ENCODE measurements around the gene GLB1L. TPM values are rescaled to one million over a fixed set of nuclear protein-coding genes. Genes with fewer than 3 reads are reported as not detected.
"Not testable (repeated sequence)": the region's sequence is repeated elsewhere in the genome, so short reads cannot be mapped to it uniquely, and the experiment has no call there.

GLB1L gene
- total RNA-seq, 1 donor from 2014 or later, result 8.8 TPM

- H3K27me3 Mint-ChIP-seq (ENCODE audit: unreplicated experiment), result no peaks in the 10 kb centered on the region
- no peak for DNase-seq (ENCODE audit: extremely low spot score, unreplicated experiment)
- peaks cover 29% of the 10 kb centered on the region for H3K4me1 Mint-ChIP-seq (ENCODE audit: unreplicated experiment)
- H3K27ac Mint-ChIP-seq (ENCODE audit: unreplicated experiment), result no peak overlapping the region
- no peaks in the 10 kb centered on the region for H3K9me3 Mint-ChIP-seq (ENCODE audit: unreplicated experiment)
- no peak for TF ChIP-seq CTCF (IDR thresholded peaks at IDR 0.05)
- H3K4me3 Mint-ChIP-seq (ENCODE audit: unreplicated experiment), result no peak overlapping the region
- H3K36me3 Mint-ChIP-seq (ENCODE audit: unreplicated experiment), result peaks cover 6% of the 10 kb centered on the region
Measured at GRCh38 chr2:219287580-219288265, 42.5 kb upstream of the GLB1L start.

GRCh38 chr2:219287116-219287440 is 41.8 kb upstream of the GLB1L start:
- H3K4me3 Mint-ChIP-seq (ENCODE audit: unreplicated experiment); DNase-seq (ENCODE audit: extremely low spot score, unreplicated experiment); H3K36me3 Mint-ChIP-seq (ENCODE audit: unreplicated experiment); H3K27ac Mint-ChIP-seq (ENCODE audit: unreplicated experiment); H3K27me3 Mint-ChIP-seq (ENCODE audit: unreplicated experiment); H3K9me3 Mint-ChIP-seq (ENCODE audit: unreplicated experiment): not testable (repeated sequence)
- H3K4me1 Mint-ChIP-seq (ENCODE audit: unreplicated experiment), result peaks cover 29% of the 10 kb centered on the region

GRCh38 chr2:219286436-219287115 is 41.3 kb upstream of the GLB1L start:
- no peaks in the 10 kb centered on the region for H3K9me3 Mint-ChIP-seq (ENCODE audit: unreplicated experiment)
- peaks cover 29% of the 10 kb centered on the region for H3K4me1 Mint-ChIP-seq (ENCODE audit: unreplicated experiment)
- no peak for DNase-seq (ENCODE audit: extremely low spot score, unreplicated experiment)
- peaks cover 8% of the 10 kb centered on the region for H3K36me3 Mint-ChIP-seq (ENCODE audit: unreplicated experiment)
- H3K4me3 Mint-ChIP-seq (ENCODE audit: unreplicated experiment), result no peak overlapping the region
- H3K27me3 Mint-ChIP-seq (ENCODE audit: unreplicated experiment), result no peaks in the 10 kb centered on the region
- TF ChIP-seq CTCF (IDR thresholded peaks at IDR 0.05), result no peak
- H3K27ac Mint-ChIP-seq (ENCODE audit: unreplicated experiment), result peak overlapping the region; percentile 86

- H3K36me3 Mint-ChIP-seq (ENCODE audit: unreplicated experiment), result peaks cover 8% of the 10 kb centered on the region
- H3K27ac Mint-ChIP-seq (ENCODE audit: unreplicated experiment), result peak overlapping the region; percentile 86
- no peak for DNase-seq (ENCODE audit: extremely low spot score, unreplicated experiment)
- no peak for TF ChIP-seq CTCF (IDR thresholded peaks at IDR 0.05)
- H3K4me1 Mint-ChIP-seq (ENCODE audit: unreplicated experiment), result peaks cover 29% of the 10 kb centered on the region
- no peak overlapping the region for H3K4me3 Mint-ChIP-seq (ENCODE audit: unreplicated experiment)
- H3K9me3 Mint-ChIP-seq (ENCODE audit: unreplicated experiment), result no peaks in the 10 kb centered on the region
- H3K27me3 Mint-ChIP-seq (ENCODE audit: unreplicated experiment), result no peaks in the 10 kb centered on the region
Measured at GRCh38 chr2:219285894-219286425, 40.7 kb upstream of the GLB1L start.

- TF ChIP-seq CTCF (IDR thresholded peaks at IDR 0.05), result no peak
- Mint-ChIP-seq H3K9me3 (ENCODE audit: unreplicated experiment) (no peaks in the 10 kb centered on the region), H3K4me3 (ENCODE audit: unreplicated experiment) (no peak overlapping the region), H3K27ac (ENCODE audit: unreplicated experiment) (peak overlapping the region; percentile 65), H3K4me1 (ENCODE audit: unreplicated experiment) (peaks cover 30% of the 10 kb centered on the region), H3K27me3 (ENCODE audit: unreplicated experiment) (no peaks in the 10 kb centered on the region), H3K36me3 (ENCODE audit: unreplicated experiment) (peaks cover 8% of the 10 kb centered on the region)
- DNase-seq (ENCODE audit: extremely low spot score, unreplicated experiment), result no peak
Measured at GRCh38 chr2:219285373-219285735, 40.1 kb upstream of the GLB1L start.

All from osteocyte (in vitro differentiated cells).